Adrenal gland (tissue), 12 donors: ENCODE measurements around the gene MPP1. TPM values are rescaled to one million over a fixed set of nuclear protein-coding genes. Genes with fewer than 3 reads are reported as not detected.

ENCODE experiments used
- DNase-seq, 7 donors: peaks; one replicate each; pipeline ENCODE4 v3.0.0-alpha.2; 2019 to 2020
- H3K27ac ChIP-seq, 5 donors: fragments of 200-600 bp; sonication (generic) in 4 of 5; 1 replicate in 3 of 5; 2 replicates in 2 of 5; pipeline versions ENCODE4 v1.5.1 to v1.8.0; 2016 to 2020; ENCODE audit warnings: mild to moderate bottlenecking in 1 of 5
- H3K27me3 ChIP-seq: fragments of 200-600 bp; 2 replicates; pipeline ENCODE4 v1.8.0; 2021
- H3K36me3 ChIP-seq, 2 donors: fragments of 200-600 bp; replicated peaks in 1 of 2; 1 replicate in 1 of 2; 2 replicates in 1 of 2; pipeline versions ENCODE4 v1.5.1 to v1.8.0; 2018 to 2022
- H3K4me1 ChIP-seq, 2 donors: fragments of 200-600 bp; replicated peaks in 1 of 2; 1 replicate in 1 of 2; 2 replicates in 1 of 2; pipeline versions ENCODE4 v1.5.1 to v1.8.0; 2018 to 2021
- H3K4me3 ChIP-seq, 4 donors: fragments of 200-600 bp; sonication (generic) in 3 of 4; one replicate each; pipeline ENCODE4 v1.5.1; 2016 to 2018
- H3K9me3 ChIP-seq, 3 donors: fragments of 200-600 bp; sonication (generic) in 1 of 3; replicated peaks in 1 of 3; 1 replicate in 2 of 3; 2 replicates in 1 of 3; pipeline versions ENCODE4 v1.5.1 to v1.8.0; 2016 to 2021
- POLR2A ChIP-seq, 2 donors: fragments of 450-650 bp; IDR thresholded peaks; one replicate each; pipeline ENCODE4 v1.6.1; 2017; ENCODE audit warnings: antibody characterized with exemption in 2 of 2, mild to moderate bottlenecking in 2 of 2, moderate library complexity in 1 of 2
- WGBS, 4 donors: extraction: QIAGEN DNeasy Blood & Tissue Kit in 2 of 4; methylation state at CpG; one replicate each; pipeline versions ENCODE4 v1.1.5 to v1.1.7; 2013 to 2017; 5-methylcytosine and 5-hydroxymethylcytosine counted together
- intact Hi-C, 2 donors: fragments of 100-400 bp; cut with DNase I; formaldehyde crosslinking; loops; one replicate each; pipeline versions ENCODE4 v1.14.1 to v1.15.0; 2022 to 2023
- polyA plus RNA-seq, 3 donors: library from polyadenylated mRNA; stranded (reverse); fragments of 200-250 nt in 2 of 3; fragments of 350-450 nt in 1 of 3; fragmentation: Illumina TruSeq in 1 of 3; extraction: RNeasy Lipid Tissue Mini Kit (QIAGEN cat#74804) in 1 of 3; gene quantifications; one replicate each; pipeline ENCODE4 v1.2.3, GENCODE V29; 2013 to 2014
- total RNA-seq, 9 donors: library from RNA; depleted of rRNA in 4 of 9; stranded (reverse); fragments of >200 nt in 4 of 9; fragments of 120-200 nt in 1 of 9; fragmentation: NEBNext Ultra II Directional in 1 of 9; extraction: Animal tissue kit (Norgen Biotek cat#: 25700) in 1 of 9; gene quantifications; one replicate each; pipeline versions ENCODE4 v1.1.0 to v1.2.4, GENCODE V29; 2013 to 2023
- TF ChIP-seq, protein P1 (sequence below), 6 experiments: fragments of 450-650 bp in 4 of 6; fragments of 200-600 bp in 2 of 6; sonication (generic) in 1 of 6; IDR thresholded peaks; 1 replicate in 5 of 6; 2 replicates in 1 of 6; pipeline versions ENCODE4 v1.5.1 to v1.8.0; 2016 to 2021; ENCODE audit warnings: antibody characterized with exemption in 6 of 6, mild to moderate bottlenecking in 2 of 6, moderate library complexity in 1 of 6
- donor health status: healthy with polysubstance abuse.
- donor health status: Bipolar disorder and iron deficiency.
- donor health status: DM: yes; HTN: yes; CAD: no.
- donor health status: DM: no; HTN: no; CAD: no.
- donor health status: DM: no; HTN: no; CAD: no.
- donor health status: DM: yes; HTN: yes; CAD: no.

The MPP1 gene
- total and polyA plus RNA-seq, 12 donors: 34.4 to 188 (median 57.6) TPM

DNA sequence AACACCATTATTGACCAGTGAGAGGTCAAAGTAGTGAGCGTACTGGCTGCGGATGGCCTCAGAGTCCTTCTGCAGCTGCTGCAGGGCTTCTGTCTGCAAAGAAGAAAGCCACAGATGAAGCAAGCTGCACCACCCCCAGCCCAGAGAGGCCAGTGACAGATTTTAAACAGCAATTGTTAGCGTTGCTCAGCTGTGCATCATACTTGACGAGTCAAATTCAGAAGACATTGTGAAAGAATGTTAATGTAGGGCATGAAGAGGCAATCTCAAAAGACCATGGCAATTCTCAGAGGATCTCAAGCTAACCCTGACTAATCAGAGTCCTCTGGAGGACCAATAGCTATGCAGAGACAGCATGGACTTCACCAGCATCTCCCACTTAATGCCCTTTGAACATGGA is 26.0 kb downstream of the MPP1 start:
- intact Hi-C loops: no loop called here
- Histone ChIP-seq H3K36me3 (peaks cover 0 to 30% of the 10 kb centered on the region in 2 donors), H3K27me3 (no peaks in the 10 kb centered on the region), H3K9me3 (no peaks in the 10 kb centered on the region), H3K4me1 (peaks cover 0 to 4% of the 10 kb centered on the region in 2 donors), H3K4me3 (no peak overlapping the region), H3K27ac (no peak overlapping the region)
- DNase-seq: no peak
- WGBS, 4 donors: 82 to 100% (median 91%) methylated on average over 1 to 4 of the region's 4 CpGs
- TF ChIP-seq, protein P1, sequence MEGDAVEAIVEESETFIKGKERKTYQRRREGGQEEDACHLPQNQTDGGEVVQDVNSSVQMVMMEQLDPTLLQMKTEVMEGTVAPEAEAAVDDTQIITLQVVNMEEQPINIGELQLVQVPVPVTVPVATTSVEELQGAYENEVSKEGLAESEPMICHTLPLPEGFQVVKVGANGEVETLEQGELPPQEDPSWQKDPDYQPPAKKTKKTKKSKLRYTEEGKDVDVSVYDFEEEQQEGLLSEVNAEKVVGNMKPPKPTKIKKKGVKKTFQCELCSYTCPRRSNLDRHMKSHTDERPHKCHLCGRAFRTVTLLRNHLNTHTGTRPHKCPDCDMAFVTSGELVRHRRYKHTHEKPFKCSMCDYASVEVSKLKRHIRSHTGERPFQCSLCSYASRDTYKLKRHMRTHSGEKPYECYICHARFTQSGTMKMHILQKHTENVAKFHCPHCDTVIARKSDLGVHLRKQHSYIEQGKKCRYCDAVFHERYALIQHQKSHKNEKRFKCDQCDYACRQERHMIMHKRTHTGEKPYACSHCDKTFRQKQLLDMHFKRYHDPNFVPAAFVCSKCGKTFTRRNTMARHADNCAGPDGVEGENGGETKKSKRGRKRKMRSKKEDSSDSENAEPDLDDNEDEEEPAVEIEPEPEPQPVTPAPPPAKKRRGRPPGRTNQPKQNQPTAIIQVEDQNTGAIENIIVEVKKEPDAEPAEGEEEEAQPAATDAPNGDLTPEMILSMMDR (IDR thresholded peaks at IDR 0.05): no peak
- no peak for TF ChIP-seq POLR2A (IDR thresholded peaks at IDR 0.05)

DNA sequence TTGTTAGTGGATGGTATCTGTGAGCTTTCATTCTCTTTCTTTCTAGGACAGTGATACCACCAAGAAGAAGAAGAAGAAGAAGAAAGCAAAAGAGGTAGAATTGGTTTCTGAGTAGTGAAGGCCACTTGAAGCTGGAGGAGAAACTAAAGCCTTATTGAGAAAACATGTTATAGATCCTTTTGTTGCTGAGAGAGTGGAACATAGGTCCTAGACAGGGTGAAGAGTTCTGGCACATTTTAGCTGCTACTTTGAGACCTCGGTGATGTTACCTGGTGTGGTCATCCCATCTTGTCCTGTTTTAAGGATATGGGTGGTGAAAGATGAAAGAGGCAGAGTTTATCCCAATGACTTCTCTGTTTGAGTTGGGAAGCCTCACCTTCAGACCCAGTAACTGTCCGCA is 28.5 kb downstream of the MPP1 start:
- no peaks in the 10 kb centered on the region for H3K27me3 ChIP-seq
- no peaks in the 10 kb centered on the region for H3K9me3 ChIP-seq
- H3K4me1 ChIP-seq: peaks cover 0 to 4% of the 10 kb centered on the region in 2 donors
- no peak overlapping the region for H3K27ac ChIP-seq
- no peak overlapping the region for H3K4me3 ChIP-seq
- peaks cover 0 to 37% of the 10 kb centered on the region in 2 donors for H3K36me3 ChIP-seq
- 90 to 95% (median 92%) methylated on average over 2 of the region's 2 CpGs for WGBS, 4 donors
- TF ChIP-seq, protein P1 (IDR thresholded peaks at IDR 0.05): no peak
- TF ChIP-seq POLR2A (IDR thresholded peaks at IDR 0.05): no peak
- intact Hi-C loops: no loop called here
- no peak for DNase-seq

DNA sequence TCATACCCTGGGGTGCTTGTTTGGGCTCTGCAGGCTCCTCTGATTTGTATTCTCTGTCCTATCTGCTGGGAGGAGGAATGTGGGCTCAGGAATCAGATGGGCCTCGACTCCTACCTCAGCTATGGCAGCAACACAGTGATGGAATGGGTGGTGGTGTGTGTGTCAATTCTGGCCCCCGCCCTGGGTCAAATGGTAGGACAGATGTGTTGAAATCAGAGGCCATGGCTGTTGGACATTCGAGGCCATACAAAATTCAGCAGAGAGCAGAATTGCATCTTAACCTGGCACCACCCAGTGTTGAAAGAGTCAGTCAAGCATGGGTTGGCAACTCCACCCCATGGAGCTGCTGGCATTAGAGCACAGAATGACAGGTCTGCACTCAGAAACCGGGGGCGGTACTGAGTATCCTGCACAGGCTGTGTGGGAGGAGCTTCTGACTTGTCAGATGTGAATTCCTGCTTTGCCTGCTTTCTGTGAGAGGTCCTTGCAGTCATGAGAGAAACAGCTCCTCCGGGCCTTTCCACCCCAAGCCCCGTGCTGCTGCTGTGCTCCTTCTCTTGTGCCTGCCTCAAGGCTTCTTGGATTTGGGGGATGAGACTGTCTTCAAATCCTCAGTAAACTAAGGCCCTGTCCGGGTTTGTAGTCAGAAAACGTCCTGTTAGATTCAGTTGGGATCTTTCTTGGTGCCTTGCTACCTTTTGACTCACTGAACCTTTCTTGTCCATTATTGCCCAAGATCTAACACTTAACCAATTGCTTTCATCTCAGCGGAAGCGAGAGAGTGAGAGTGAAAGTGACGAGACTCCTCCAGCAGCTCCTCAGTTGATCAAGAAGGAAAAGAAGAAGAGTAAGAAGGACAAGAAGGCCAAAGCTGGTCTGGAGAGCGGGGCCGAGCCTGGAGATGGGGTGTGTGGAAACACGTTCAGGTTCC is 29.6 kb downstream of the MPP1 start:
- Histone ChIP-seq H3K4me1 (peaks cover 0 to 4% of the 10 kb centered on the region in 2 donors), H3K27me3 (no peaks in the 10 kb centered on the region), H3K36me3 (peaks cover 0 to 35% of the 10 kb centered on the region in 2 donors), H3K4me3 (no peak overlapping the region), H3K27ac (no peak overlapping the region), H3K9me3 (no peaks in the 10 kb centered on the region)
- TF ChIP-seq, protein P1 (IDR thresholded peaks at IDR 0.05): no peak
- TF ChIP-seq POLR2A (IDR thresholded peaks at IDR 0.05): no peak
- peak in 3 of 7 donors; percentile 25 to 29 (median 25) for DNase-seq
- 72 to 95% (median 80%) methylated on average over 10 to 15 of the region's 15 CpGs for WGBS, 4 donors
- intact Hi-C loops: no loop called here

DNA sequence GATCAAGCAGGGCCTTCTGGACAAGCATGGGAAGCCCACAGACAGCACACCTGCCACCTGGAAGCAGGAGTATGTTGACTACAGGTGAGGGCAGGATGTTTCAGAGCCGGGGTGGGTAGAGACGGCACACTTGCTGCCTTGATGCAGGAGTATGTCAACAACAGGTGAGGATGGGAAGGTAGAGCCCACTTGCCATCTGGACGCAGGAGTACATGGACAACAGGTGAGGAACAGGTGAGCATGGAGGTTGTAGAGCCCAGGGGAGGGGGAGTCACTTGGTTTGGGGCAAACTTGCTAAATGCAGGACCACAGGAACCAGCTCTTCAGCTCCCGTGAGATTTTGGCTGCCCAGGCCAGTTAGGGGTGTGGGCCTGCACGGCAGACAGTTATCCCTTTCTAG is 30.7 kb downstream of the MPP1 start:
- H3K4me3 ChIP-seq: no peak overlapping the region
- intact Hi-C loops: no loop called here
- H3K27ac ChIP-seq: no peak overlapping the region
- WGBS, 4 donors: 65 to 82% (median 81%) methylated on average over 5 of the region's 5 CpGs; no CpG with 5 or more reads in 1 of the 4 donors
- no peaks in the 10 kb centered on the region for H3K27me3 ChIP-seq
- DNase-seq: no peak
- H3K4me1 ChIP-seq: peaks cover 0 to 4% of the 10 kb centered on the region in 2 donors
- peaks cover 0 to 42% of the 10 kb centered on the region in 2 donors for H3K36me3 ChIP-seq
- no peaks in the 10 kb centered on the region for H3K9me3 ChIP-seq
- TF ChIP-seq POLR2A (IDR thresholded peaks at IDR 0.05): no peak
- TF ChIP-seq, protein P1 (IDR thresholded peaks at IDR 0.05): no peak
